ENCODE data around the gene PWWP2B.

DNA sequence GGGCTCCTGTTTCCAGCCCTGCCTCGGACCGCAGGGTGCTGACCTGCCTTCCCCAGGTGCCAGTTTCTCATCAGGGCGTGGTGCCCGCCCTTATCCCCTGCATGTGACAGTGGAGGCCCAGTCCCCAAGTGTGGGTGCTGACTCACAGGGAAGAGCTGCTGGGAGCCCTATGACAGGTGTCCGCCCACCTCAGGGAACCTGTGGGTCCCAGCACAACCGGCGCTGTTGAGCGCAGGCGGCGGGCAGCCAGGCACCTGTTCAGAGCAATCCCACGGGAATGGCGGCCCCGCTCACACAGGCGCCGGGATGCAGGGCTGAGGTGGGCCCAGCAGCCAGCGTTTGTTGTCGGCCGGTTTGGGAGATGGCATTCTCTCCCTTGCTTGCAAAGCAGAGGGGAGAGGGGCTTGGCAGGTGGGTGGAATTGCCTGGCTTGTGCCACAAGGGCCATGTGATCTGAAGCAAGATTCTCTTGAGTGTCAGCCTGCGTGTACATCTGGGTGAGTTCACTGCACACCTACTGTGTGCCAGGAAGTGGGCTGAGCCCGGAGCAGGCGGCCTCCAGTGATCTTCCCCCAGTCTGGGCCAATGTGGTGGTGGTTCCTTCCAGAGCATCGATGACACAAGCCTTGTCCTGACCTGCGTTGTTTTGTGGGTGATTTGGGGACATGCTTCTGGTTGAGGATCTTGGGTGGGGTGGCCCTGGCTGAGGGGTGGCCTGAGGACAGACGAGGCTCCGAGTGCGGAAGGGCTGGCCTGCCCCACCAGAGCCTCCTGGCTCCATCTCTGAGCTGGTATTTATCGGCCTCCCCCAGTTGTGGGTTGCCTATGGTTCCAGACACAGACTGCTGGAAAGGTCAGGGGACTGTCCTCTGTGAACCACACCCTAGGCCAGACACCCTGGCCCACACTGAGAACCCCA, 2.4 kb downstream of the PWWP2B start:
- TF ChIP-seq, protein P1, sequence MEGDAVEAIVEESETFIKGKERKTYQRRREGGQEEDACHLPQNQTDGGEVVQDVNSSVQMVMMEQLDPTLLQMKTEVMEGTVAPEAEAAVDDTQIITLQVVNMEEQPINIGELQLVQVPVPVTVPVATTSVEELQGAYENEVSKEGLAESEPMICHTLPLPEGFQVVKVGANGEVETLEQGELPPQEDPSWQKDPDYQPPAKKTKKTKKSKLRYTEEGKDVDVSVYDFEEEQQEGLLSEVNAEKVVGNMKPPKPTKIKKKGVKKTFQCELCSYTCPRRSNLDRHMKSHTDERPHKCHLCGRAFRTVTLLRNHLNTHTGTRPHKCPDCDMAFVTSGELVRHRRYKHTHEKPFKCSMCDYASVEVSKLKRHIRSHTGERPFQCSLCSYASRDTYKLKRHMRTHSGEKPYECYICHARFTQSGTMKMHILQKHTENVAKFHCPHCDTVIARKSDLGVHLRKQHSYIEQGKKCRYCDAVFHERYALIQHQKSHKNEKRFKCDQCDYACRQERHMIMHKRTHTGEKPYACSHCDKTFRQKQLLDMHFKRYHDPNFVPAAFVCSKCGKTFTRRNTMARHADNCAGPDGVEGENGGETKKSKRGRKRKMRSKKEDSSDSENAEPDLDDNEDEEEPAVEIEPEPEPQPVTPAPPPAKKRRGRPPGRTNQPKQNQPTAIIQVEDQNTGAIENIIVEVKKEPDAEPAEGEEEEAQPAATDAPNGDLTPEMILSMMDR (IDR thresholded peaks at IDR 0.05 in 8 of 11, conservative IDR thresholded peaks at IDR 0.05 in 3 of 11), result no peak
- TF ChIP-seq POLR2A (IDR thresholded peaks at IDR 0.05), result no peak
- no peak for TF ChIP-seq POLR2AphosphoS5 (IDR thresholded peaks at IDR 0.05)
